SH-SY5Y (cell line): ENCODE measurements around the gene PHLDA2.

Experiments used
- GATA2 ChIP-seq: IDR thresholded peaks from 2 replicates; pipeline ENCODE4 v1.6.1; 2011; ENCODE audit warnings: mild to moderate bottlenecking, low read depth, low read length
- GATA3 ChIP-seq: IDR thresholded peaks from 2 replicates; pipeline ENCODE4 v1.6.1; 2011; ENCODE audit warnings: low read depth, mild to moderate bottlenecking, low read length, moderate library complexity

DNA sequence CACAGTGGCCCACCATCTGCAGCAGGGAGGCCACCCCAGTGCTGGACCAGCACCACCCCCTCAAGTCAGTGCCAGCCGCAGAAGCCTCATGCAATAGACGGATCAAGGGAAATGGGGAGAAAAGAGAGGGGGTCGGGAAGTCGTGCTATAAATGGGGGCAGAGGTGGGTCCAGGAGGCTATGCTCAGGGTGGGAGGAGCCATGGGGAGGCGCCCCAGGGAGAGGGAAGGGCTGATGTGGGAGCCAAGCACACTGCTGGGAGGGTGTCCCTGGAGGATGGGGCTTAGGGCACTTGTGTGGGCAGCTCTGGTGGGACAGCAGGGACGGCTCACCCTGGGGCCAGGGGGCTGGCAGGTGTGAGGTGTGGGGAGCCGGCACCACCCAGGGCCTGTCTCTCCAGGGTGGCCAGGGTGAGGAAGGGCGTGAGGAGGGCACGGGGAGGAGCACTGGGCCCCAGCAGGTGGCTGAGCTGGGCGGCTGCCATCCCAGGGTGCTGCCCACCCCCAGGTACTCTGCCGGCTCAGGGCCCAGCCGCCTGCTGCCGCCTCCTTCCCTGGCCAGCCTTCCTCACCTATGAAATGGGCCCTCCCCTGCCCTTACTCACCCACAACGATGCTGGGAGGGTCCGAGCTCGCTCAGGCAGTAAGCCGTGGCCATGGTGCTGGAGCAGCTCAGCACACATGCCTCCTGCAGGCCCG is 18.0 kb downstream of the PHLDA2 start:
- TF ChIP-seq GATA2 (no peak), GATA3 (no peak)
